HL-60 (cell line): Measurements from ENCODE around the gene DLGAP3.

Experiments used
- DNase-seq, 2 experiments: peaks; one replicate each; pipeline ENCODE4 v3.0.0-alpha.2; 2010 to 2020; ENCODE audit warnings: low read depth in 1 of 2, low spot score in 1 of 2
- H3K27ac ChIP-seq: fragments of 250-450 bp; sonication (Bioruptor Pico); replicated peaks from 2 replicates; pipeline ENCODE4 v1.5.1; 2020; ENCODE audit warnings: mild to moderate bottlenecking, moderate library complexity
- H3K27me3 ChIP-seq: fragments of 250-450 bp; sonication (Bioruptor Pico); 2 replicates; pipeline ENCODE4 v1.5.1; 2021; ENCODE audit warnings: mild to moderate bottlenecking, moderate library complexity; ENCODE audit not compliant: insufficient read depth, poor library complexity, severe bottlenecking
- H3K4me3 ChIP-seq: replicated peaks from 2 replicates; pipeline ENCODE4 v1.5.1; 2011; ENCODE audit warnings: mild to moderate bottlenecking, control low read depth, low read length; ENCODE audit not compliant: insufficient read depth
- GABPA ChIP-seq: IDR thresholded peaks from 2 replicates; pipeline ENCODE4 v1.6.1; 2012; ENCODE audit warnings: low read depth
- POLR2AphosphoS5 ChIP-seq: IDR thresholded peaks from 2 replicates; pipeline ENCODE4 v1.6.1; 2012; ENCODE audit warnings: low read depth
- SPI1 ChIP-seq: IDR thresholded peaks from 2 replicates; pipeline ENCODE4 v1.6.1; 2012; ENCODE audit warnings: low read depth, mild to moderate bottlenecking, borderline replicate concordance
- TF ChIP-seq, protein P1 (sequence below): IDR thresholded peaks from 2 replicates; pipeline ENCODE4 v1.6.1; 2012; ENCODE audit warnings: low read depth; ENCODE audit not compliant: insufficient replicate concordance
- TF ChIP-seq, protein P2 (sequence below): IDR thresholded peaks from one replicate; pipeline ENCODE4 v1.5.1; 2011; ENCODE audit warnings: low read length, control low read depth, inconsistent platforms; ENCODE audit not compliant: insufficient read depth

The DLGAP3 gene

DNA sequence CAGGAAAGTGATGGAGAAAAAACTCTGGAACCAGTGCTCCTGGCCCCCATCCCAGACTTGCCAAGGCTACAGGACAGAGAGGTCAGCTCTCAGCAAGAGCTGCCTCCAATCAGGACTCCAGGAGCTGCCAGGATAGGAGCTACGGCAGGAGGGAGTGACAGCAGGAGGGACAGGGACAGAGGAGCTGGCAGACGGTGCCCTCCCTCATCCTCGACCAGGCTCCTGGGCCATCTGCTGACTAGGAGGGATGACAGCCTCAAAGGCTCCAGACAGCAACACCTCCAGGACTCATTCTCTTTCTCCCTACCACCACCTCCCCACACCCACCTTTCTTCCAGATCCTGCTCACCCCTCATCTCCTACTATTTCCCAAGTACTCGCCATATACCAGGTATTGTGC is 22.7 kb downstream of the DLGAP3 start:
- no peak for DNase-seq
- no peak overlapping the region for H3K4me3 ChIP-seq
- H3K27ac ChIP-seq, result no peak overlapping the region
- H3K27me3 ChIP-seq, result peaks cover 2% of the 10 kb centered on the region
- TF ChIP-seq SPI1 (no peak), POLR2AphosphoS5 (no peak), GABPA (no peak)
- TF ChIP-seq, protein P1, sequence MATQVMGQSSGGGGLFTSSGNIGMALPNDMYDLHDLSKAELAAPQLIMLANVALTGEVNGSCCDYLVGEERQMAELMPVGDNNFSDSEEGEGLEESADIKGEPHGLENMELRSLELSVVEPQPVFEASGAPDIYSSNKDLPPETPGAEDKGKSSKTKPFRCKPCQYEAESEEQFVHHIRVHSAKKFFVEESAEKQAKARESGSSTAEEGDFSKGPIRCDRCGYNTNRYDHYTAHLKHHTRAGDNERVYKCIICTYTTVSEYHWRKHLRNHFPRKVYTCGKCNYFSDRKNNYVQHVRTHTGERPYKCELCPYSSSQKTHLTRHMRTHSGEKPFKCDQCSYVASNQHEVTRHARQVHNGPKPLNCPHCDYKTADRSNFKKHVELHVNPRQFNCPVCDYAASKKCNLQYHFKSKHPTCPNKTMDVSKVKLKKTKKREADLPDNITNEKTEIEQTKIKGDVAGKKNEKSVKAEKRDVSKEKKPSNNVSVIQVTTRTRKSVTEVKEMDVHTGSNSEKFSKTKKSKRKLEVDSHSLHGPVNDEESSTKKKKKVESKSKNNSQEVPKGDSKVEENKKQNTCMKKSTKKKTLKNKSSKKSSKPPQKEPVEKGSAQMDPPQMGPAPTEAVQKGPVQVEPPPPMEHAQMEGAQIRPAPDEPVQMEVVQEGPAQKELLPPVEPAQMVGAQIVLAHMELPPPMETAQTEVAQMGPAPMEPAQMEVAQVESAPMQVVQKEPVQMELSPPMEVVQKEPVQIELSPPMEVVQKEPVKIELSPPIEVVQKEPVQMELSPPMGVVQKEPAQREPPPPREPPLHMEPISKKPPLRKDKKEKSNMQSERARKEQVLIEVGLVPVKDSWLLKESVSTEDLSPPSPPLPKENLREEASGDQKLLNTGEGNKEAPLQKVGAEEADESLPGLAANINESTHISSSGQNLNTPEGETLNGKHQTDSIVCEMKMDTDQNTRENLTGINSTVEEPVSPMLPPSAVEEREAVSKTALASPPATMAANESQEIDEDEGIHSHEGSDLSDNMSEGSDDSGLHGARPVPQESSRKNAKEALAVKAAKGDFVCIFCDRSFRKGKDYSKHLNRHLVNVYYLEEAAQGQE, result no peak
- TF ChIP-seq, protein P2, sequence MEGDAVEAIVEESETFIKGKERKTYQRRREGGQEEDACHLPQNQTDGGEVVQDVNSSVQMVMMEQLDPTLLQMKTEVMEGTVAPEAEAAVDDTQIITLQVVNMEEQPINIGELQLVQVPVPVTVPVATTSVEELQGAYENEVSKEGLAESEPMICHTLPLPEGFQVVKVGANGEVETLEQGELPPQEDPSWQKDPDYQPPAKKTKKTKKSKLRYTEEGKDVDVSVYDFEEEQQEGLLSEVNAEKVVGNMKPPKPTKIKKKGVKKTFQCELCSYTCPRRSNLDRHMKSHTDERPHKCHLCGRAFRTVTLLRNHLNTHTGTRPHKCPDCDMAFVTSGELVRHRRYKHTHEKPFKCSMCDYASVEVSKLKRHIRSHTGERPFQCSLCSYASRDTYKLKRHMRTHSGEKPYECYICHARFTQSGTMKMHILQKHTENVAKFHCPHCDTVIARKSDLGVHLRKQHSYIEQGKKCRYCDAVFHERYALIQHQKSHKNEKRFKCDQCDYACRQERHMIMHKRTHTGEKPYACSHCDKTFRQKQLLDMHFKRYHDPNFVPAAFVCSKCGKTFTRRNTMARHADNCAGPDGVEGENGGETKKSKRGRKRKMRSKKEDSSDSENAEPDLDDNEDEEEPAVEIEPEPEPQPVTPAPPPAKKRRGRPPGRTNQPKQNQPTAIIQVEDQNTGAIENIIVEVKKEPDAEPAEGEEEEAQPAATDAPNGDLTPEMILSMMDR, result no peak

DNA sequence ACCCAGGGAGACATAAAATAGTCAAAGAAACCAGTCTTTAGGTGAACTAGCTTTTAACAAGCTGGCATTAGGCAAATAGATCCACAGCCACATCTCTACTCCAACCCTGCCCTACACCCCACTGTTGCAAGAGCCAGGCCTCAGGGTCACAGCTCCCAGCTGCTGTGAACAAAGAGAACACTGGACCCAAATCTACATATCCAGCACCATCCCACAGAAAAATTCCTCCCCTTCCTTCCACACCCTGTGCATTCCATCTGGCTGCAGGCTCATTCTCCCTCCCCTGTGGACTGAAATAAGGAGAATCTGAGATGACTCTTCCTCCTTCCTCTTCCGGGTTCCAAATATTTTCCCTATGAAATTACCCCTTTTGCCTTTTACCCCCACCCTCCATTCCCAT is 23.2 kb downstream of the DLGAP3 start:
- no peak for DNase-seq
- TF ChIP-seq GABPA (no peak), POLR2AphosphoS5 (no peak), SPI1 (no peak)
- TF ChIP-seq, protein P1, result no peak
- TF ChIP-seq, protein P2, result no peak
- Histone ChIP-seq H3K27ac (no peak overlapping the region), H3K4me3 (no peak overlapping the region), H3K27me3 (peaks cover 4% of the 10 kb centered on the region)

- Histone ChIP-seq H3K27ac (no peak overlapping the region), H3K4me3 (no peak overlapping the region), H3K27me3 (peaks cover 4% of the 10 kb centered on the region)
- TF ChIP-seq POLR2AphosphoS5 (no peak), SPI1 (no peak)
- TF ChIP-seq, protein P1, result no peak
- TF ChIP-seq, protein P2, result no peak
- no peak for DNase-seq
These were observed 24.4 kb downstream of the DLGAP3 start for GRCh38 chr1:34905098-34905459.
